Occipital lobe (tissue), 2 donors: ENCODE measurements around the gene UST. TPM values are rescaled to one million over a fixed set of nuclear protein-coding genes. Genes with fewer than 3 reads are reported as not detected.
A peak's percentile ranks its signal among the peaks of the same experiment; 100 is the strongest.
"Not testable (repeated sequence)": the region's sequence is repeated elsewhere in the genome, so short reads cannot be mapped to it uniquely, and the experiment has no call there.

ENCODE experiments used
- DNase-seq: peaks from one replicate; lab custom pipeline; 2025; lab: John Stamatoyannopoulos, UW
- total RNA-seq: library from RNA; depleted of rRNA; stranded (reverse); fragments of >200 nt; gene quantifications from one replicate; pipeline ENCODE4 v1.2.3, GENCODE V29; 2014

Gene UST
- total RNA-seq, 1 donor from 2014 or later: 48.5 TPM

GRCh38 chr6:148945301-148946021 is 198.6 kb downstream of the UST start:
- no peak for DNase-seq

- peak; percentile 65 for DNase-seq
Observed at GRCh38 chr6:148947621-148948444, 201.0 kb downstream of the UST start.

DNA sequence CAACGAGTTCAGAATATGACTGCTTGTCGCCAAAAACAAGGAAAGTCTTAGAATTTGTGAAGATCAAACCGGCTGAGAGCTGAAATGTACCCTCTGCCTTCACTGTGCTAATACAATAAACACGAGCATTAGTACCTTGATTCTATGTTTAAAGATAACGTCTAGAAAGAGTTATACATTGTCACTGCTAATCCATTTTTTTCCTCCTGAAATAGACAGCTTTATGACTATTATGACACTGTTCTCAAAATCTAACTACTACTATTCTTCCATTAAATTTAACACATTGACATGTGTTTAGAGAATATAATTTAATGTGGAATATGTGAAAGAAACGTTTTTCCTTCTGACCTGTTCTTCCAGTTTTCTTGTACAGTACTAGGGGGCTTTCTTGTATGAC is 204.8 kb downstream of the UST start:
- DNase-seq: no peak

DNA sequence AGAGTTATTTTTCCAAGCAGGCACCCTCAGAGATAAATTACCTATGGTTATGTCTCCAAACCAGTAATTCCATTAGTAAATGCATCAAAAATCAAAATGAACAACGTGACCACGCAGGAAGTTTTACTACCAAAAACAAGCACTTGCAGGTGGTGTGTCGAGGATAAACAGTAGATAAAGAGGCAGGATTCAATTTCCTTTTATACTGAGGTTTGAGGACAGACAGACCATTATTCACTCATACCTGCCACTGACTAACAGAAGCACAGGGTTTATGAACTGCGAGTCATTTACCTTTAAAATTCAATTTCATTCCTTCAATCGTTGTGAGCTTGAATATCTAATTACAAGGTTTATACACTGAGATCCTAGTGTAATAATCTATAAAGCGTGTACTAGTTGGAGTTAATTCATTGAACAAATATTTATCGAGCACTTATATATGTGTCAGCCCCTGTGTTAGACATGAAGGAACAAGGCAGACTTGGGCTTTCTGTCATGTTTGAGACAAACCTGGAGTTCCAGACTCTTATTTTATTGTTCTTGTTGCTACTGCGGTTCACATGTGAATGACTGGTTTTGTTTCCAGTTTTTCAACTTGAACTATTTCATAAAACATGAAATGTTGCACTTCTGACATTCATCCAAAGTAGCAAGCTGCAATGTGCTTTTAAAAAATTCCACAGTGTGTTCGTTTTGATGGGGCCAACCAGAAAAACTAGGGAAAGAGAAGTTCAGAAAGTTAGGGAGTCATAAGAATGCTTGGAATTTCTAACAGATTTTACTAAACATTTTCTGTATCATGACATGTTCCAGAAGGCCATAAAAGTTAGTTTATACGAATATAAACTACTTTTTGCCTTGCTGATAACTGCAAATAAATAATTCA is 205.6 kb downstream of the UST start:
- DNase-seq: no peak

- DNase-seq: no peak
Observed at GRCh38 chr6:148954461-148954860, 207.6 kb downstream of the UST start.

- DNase-seq: no peak
Observed at GRCh38 chr6:148954934-148955333, 208.1 kb downstream of the UST start.

GRCh38 chr6:148955441-148955840 is 208.6 kb downstream of the UST start:
- no peak for DNase-seq

- DNase-seq: not testable (repeated sequence)
Observed at GRCh38 chr6:148956163-148956562, 209.3 kb downstream of the UST start.

- no peak for DNase-seq
Observed at GRCh38 chr6:148957752-148958151, 210.9 kb downstream of the UST start.

DNA sequence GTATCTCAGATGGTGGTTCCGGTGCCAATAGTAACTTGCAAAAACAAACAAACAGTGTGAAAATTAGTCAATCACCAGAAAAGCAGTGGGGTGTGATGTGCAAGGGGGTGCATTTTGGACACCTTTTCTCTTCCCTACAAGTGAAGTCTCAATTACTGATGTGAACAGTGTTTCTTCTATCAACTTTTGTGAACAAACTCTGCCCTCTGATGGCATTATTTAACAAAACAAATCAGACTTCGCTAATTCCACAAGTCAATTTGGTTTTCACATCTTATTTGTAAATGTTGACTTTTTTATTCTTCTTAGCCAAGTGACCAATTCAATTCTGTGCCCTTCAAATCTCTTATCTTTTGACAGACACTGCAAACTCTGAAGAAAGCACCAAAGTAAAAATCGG is 212.2 kb downstream of the UST start:
- no peak for DNase-seq

GRCh38 chr6:148959501-148959900 is 212.7 kb downstream of the UST start:
- DNase-seq: no peak

GRCh38 chr6:148962854-148963515 is 216.2 kb downstream of the UST start:
- DNase-seq: no peak

DNA sequence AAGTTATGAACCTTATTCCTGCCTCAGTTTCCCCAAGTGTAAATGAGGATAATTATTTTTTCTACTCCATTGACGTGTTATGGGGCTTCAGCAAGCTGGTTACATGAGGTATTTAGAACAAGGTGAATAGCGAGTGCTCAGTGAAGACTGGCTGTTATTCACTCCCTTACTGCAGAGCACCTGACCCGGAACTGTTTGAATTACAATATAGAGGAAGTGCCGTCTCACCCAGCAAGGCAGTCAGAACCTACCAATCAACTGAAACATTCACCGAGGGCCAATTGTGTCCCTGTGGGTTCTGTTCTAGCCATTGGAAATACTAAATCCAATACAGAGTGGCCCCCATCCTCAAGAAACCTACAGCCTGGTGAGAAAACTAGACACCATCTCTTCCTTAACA is 216.9 kb downstream of the UST start:
- no peak for DNase-seq

GRCh38 chr6:148964467-148964866 is 217.6 kb downstream of the UST start:
- no peak for DNase-seq

GRCh38 chr6:148965287-148965686 is 218.5 kb downstream of the UST start:
- no peak for DNase-seq

- DNase-seq: no peak
Observed at GRCh38 chr6:148967011-148967520, 220.2 kb downstream of the UST start.

DNA sequence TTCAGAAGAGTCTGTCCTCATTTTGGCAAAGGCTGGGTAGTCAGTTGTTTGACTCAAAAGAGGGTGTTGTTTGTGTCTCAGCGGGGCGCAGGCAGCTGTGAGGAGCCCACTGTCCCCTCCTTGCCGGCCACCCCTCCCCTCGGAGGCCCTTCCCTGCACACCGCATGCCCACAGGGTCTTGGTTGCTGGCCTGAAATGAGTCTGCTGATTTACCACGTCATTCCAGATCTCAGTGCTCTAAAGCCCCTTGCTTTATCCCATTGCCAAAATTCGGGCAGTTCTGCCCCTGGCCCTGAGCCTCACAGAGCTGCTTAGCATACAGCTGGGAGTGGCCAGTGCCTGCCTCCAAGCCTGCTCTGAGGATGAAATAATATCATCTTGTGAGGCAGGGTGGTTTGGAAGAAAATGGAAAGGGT is 220.7 kb downstream of the UST start:
- no peak for DNase-seq

- DNase-seq: no peak
Observed at GRCh38 chr6:148968771-148969602, 222.2 kb downstream of the UST start.

DNA sequence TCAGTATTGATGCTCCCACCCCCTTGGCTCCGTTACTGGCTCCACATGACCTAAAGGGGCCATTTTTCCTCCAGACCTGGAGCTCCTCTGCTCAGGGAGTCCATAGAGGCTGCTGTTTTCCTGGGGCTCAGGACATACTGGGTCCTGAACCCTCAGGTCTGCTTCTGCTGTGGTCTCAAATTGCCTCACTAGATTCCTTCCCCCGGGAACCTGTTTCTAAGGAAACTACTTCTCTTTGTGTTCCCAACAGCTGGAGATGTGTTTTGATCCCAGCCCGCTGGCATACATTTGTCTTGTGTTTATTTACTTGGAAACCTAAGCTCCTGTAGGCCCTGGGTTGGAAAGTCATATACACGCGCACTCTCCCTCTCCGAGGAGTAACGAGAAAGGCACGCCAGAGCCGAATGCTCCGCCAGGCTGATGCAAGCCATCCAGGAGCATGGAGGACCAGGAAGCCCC is 222.8 kb downstream of the UST start:
- no peak for DNase-seq
